ENCODE results near the gene CLTCL1.
"Not testable (repeated sequence)": the region's sequence is repeated elsewhere in the genome, so short reads cannot be mapped to it uniquely, and the experiment has no call there.

The CLTCL1 gene

DNA sequence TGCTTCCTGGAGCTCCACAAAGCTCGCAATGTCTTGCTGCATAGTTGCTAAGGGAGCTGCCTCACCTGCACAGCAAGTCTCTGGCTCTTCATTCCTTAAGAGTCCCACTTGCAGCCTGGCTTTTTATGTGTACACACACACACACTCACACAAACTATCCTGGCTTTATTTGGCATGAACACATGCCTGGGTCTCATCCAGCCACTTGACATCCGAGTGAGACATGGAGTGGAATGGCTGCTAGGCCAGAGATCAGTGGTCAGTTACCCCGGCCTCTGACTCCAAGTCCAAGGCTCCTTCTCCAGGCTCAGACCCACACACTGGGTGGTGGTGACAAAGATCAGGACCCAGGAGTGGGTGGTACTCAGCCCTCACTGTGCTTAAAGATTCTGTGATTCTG, 37.9 kb upstream of the CLTCL1 start:
- TF ChIP-seq ZNF274 (IDR thresholded peaks at IDR 0.05; ENCODE audit: low read depth, low read length), result no peak
- TF ChIP-seq SUZ12 (IDR thresholded peaks at IDR 0.05; ENCODE audit: extremely low read depth, insufficient read depth, insufficient read length), result no peak
- no peak for TF ChIP-seq YY1 (IDR thresholded peaks at IDR 0.05; ENCODE audit: insufficient read depth, insufficient read length)
- Histone ChIP-seq H3K9ac (ENCODE audit: insufficient read length, low read depth) (no peak overlapping the region), H3K27me3 (ENCODE audit: insufficient read depth, insufficient read length) (no peaks in the 10 kb centered on the region), H3K36me3 (ENCODE audit: insufficient read depth, insufficient read length, low read length) (peaks cover 33% of the 10 kb centered on the region), H3K9me3 (ENCODE audit: insufficient read depth, low read length) (no peaks in the 10 kb centered on the region), H3K4me3 (ENCODE audit: insufficient read length, low read depth) (no peak overlapping the region), H3K4me1 (ENCODE audit: insufficient read depth, insufficient read length) (no peaks in the 10 kb centered on the region)
- DNase-seq (ENCODE audit: low read depth, low spot score), result no peak

DNA sequence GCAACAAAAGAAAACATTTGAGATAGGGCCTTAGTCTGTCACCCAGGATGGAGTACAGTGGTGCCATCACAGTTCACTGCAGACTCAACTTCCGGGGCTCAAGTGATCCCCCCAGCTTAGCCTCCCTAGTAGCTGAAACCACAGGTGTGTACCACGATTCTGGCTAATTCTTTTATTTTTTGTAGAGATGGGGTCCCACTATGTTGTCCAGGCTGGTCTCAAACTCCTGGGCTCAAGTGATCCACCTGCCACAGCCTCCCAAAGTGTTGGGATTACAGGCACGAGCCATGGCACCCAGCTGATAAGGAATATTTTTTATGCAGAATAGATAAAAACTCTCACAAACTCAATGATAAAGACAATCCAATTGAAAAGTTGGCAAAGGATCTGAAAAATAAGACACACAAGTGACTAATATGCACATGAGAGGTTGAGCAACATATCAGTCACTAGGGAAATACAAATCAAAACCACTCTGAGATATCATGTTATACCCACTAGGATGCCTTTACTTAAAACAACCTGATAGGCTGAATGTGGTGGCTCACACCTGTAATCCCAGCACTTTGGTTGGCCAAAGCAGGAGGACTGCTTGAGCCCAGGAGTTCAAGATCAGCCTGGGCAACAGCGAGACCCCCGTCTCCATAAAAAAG, 33.9 kb upstream of the CLTCL1 start:
- no peak for DNase-seq (ENCODE audit: low read depth, low spot score)
- Histone ChIP-seq H3K4me1 (ENCODE audit: insufficient read depth, insufficient read length) (no peaks in the 10 kb centered on the region), H3K9me3 (ENCODE audit: insufficient read depth, low read length) (no peaks in the 10 kb centered on the region)

DNA sequence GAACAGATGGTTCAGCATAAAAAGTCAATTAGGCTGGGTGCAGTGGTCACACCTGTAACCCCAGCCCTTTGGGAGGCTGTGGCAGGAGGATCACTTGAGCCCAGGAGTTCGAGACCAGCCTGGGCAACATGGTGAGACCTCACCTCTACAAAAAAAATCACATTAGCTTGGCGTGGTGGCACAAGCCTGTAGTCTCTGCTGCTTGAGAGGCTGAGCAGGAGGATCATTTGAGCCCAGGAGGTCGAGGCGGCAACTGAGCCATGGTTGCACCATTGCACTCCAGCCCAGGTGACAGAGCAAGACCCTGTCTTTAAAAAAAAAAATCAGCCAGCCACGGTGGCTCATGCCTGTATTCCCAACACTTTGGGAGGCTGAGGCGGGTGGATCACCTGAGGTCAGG, 31.9 kb upstream of the CLTCL1 start:
- not testable (repeated sequence) for H3K36me3 ChIP-seq (ENCODE audit: insufficient read depth, insufficient read length, low read length); H3K9ac ChIP-seq (ENCODE audit: insufficient read length, low read depth); H3K27me3 ChIP-seq (ENCODE audit: insufficient read depth, insufficient read length); H3K4me1 ChIP-seq (ENCODE audit: insufficient read depth, insufficient read length); DNase-seq (ENCODE audit: low read depth, low spot score); H3K9me3 ChIP-seq (ENCODE audit: insufficient read depth, low read length); H3K4me3 ChIP-seq (ENCODE audit: insufficient read length, low read depth)

More for the DNA sequence above, 33.9 kb upstream of the CLTCL1 start:
- H3K36me3 ChIP-seq (ENCODE audit: insufficient read depth, insufficient read length, low read length), result peaks cover 14% of the 10 kb centered on the region
- H3K4me3 ChIP-seq (ENCODE audit: insufficient read length, low read depth), result no peak overlapping the region
- no peak for TF ChIP-seq SUZ12 (IDR thresholded peaks at IDR 0.05; ENCODE audit: extremely low read depth, insufficient read depth, insufficient read length)
- TF ChIP-seq YY1 (IDR thresholded peaks at IDR 0.05; ENCODE audit: insufficient read depth, insufficient read length), result no peak
- TF ChIP-seq ZNF274 (IDR thresholded peaks at IDR 0.05; ENCODE audit: low read depth, low read length), result no peak
- no peak overlapping the region for H3K9ac ChIP-seq (ENCODE audit: insufficient read length, low read depth)
- H3K27me3 ChIP-seq (ENCODE audit: insufficient read depth, insufficient read length), result no peaks in the 10 kb centered on the region

DNA sequence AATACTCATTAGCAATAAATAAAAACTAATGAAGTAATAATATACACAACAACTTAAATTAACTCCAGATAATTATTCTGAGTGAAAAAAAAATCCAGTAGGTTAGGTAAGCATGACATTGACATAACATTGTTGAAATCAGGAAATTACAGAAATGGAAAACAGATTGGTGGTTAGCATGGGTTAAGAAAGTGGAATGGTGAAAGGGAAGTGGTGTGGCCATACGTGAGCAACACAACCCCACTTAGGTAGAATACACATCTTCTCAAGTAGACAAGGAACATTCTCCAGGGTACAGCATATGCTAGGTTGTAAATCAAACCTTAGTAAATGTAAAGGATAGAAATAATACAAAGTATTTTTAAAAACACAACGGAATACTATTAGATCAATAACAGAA, 30.2 kb upstream of the CLTCL1 start:
- H3K4me1 ChIP-seq (ENCODE audit: insufficient read depth, insufficient read length), result no peaks in the 10 kb centered on the region
- H3K27me3 ChIP-seq (ENCODE audit: insufficient read depth, insufficient read length), result no peaks in the 10 kb centered on the region
- H3K4me3 ChIP-seq (ENCODE audit: insufficient read length, low read depth), result no peak overlapping the region
- no peak overlapping the region for H3K9ac ChIP-seq (ENCODE audit: insufficient read length, low read depth)
- no peak for DNase-seq (ENCODE audit: low read depth, low spot score)
- H3K36me3 ChIP-seq (ENCODE audit: insufficient read depth, insufficient read length, low read length), result no peaks in the 10 kb centered on the region
- TF ChIP-seq SUZ12 (IDR thresholded peaks at IDR 0.05; ENCODE audit: extremely low read depth, insufficient read depth, insufficient read length) (no peak), YY1 (IDR thresholded peaks at IDR 0.05; ENCODE audit: insufficient read depth, insufficient read length) (no peak), ZNF274 (IDR thresholded peaks at IDR 0.05; ENCODE audit: low read depth, low read length) (no peak)
- peaks cover 18% of the 10 kb centered on the region for H3K9me3 ChIP-seq (ENCODE audit: insufficient read depth, low read length)

DNA sequence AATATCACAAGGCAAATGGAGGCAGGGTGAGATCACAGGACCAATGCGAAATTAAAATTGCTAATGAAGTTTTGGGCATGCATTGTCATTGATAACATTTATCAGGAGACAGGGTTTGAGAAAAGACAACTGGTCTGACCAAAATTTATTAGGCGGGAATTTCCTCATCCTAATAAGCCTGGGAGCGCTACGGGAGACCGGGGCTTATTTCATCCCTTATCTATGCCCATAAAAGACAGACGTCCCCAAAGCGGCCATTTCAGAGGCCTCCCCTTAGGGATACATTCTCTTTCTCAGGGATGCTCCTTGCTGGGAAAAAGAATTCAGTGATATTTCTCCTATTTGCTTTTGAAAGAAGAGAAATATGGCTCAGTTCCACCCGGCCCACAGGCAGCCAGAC, 28.6 kb upstream of the CLTCL1 start:
- not testable (repeated sequence) for H3K4me3 ChIP-seq (ENCODE audit: insufficient read length, low read depth); H3K9ac ChIP-seq (ENCODE audit: insufficient read length, low read depth); H3K36me3 ChIP-seq (ENCODE audit: insufficient read depth, insufficient read length, low read length); DNase-seq (ENCODE audit: low read depth, low spot score); H3K4me1 ChIP-seq (ENCODE audit: insufficient read depth, insufficient read length); H3K27me3 ChIP-seq (ENCODE audit: insufficient read depth, insufficient read length)
- H3K9me3 ChIP-seq (ENCODE audit: insufficient read depth, low read length), result peaks cover 27% of the 10 kb centered on the region

DNA sequence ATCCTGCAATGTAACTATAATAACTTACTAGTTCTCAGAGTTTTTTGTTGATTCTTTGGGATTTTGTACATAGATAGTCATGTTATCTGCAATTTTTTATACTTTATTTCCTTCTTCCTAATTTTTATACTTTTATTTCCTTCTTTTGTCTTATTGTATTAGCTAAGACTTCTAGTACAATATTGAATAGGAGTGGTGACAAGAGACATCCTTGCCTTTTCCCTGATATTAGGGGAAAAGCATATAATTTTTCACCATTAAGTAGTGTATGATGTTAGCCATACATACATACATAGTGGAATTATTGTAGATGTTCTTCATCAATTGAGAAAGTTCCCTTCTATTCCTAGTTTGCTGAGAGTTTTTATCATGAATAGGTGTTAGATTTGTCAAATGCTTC, 27.8 kb upstream of the CLTCL1 start:
- no peaks in the 10 kb centered on the region for H3K36me3 ChIP-seq (ENCODE audit: insufficient read depth, insufficient read length, low read length)

DNA sequence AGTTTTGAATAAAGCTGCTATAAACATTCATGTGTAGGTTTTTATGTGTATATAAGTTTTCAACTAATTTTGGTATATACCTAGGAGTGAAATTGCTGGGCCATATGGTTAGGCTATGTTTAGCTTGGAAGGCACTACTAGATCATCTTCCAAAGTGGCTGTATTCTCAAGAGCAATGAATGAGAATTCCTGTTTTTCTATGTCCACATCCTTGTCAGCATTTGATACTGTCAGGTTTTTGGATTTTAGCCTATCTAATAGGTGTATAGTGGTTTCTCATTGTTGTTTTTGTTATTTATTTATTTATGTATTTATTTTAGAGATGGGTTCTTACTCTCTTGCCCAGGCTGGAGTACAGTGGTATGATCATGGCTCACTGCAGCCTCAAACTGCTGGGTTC, 26.3 kb upstream of the CLTCL1 start:
- no peak overlapping the region for H3K9ac ChIP-seq (ENCODE audit: insufficient read length, low read depth)
- H3K27me3 ChIP-seq (ENCODE audit: insufficient read depth, insufficient read length), result no peaks in the 10 kb centered on the region
- no peak overlapping the region for H3K4me3 ChIP-seq (ENCODE audit: insufficient read length, low read depth)
- H3K4me1 ChIP-seq (ENCODE audit: insufficient read depth, insufficient read length), result no peaks in the 10 kb centered on the region
- no peak for DNase-seq (ENCODE audit: low read depth, low spot score)
- no peaks in the 10 kb centered on the region for H3K36me3 ChIP-seq (ENCODE audit: insufficient read depth, insufficient read length, low read length)
- peaks cover 27% of the 10 kb centered on the region for H3K9me3 ChIP-seq (ENCODE audit: insufficient read depth, low read length)
- TF ChIP-seq YY1 (IDR thresholded peaks at IDR 0.05; ENCODE audit: insufficient read depth, insufficient read length) (no peak), ZNF274 (IDR thresholded peaks at IDR 0.05; ENCODE audit: low read depth, low read length) (no peak), SUZ12 (IDR thresholded peaks at IDR 0.05; ENCODE audit: extremely low read depth, insufficient read depth, insufficient read length) (no peak)

More for the DNA sequence above, 27.8 kb upstream of the CLTCL1 start:
- no peak overlapping the region for H3K4me3 ChIP-seq (ENCODE audit: insufficient read length, low read depth)
- no peaks in the 10 kb centered on the region for H3K4me1 ChIP-seq (ENCODE audit: insufficient read depth, insufficient read length)
- H3K9me3 ChIP-seq (ENCODE audit: insufficient read depth, low read length), result peaks cover 27% of the 10 kb centered on the region
- H3K9ac ChIP-seq (ENCODE audit: insufficient read length, low read depth), result no peak overlapping the region
- no peak for DNase-seq (ENCODE audit: low read depth, low spot score)
- H3K27me3 ChIP-seq (ENCODE audit: insufficient read depth, insufficient read length), result no peaks in the 10 kb centered on the region
- TF ChIP-seq ZNF274 (IDR thresholded peaks at IDR 0.05; ENCODE audit: low read depth, low read length), result no peak

DNA sequence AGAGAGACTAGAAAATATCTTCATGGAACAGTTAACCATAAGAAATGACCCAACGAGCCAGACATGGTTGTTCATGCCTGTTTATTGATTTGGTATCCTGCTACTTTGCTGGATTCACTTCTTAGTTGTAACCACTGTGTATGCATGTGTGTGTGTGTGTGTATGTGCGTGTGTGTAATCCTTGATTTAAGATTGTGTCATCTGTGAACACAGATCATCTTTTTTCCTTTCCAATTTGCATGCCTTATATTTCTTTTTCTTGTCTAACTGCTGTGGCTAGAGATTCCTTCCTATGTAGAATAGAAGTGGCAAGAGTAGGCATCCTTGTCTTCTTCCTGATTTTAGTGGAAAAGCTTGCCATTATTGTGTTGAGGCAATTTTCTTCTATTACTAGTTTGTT, 16.4 kb upstream of the CLTCL1 start:
- Histone ChIP-seq H3K9ac (ENCODE audit: insufficient read length, low read depth) (no peak overlapping the region), H3K4me1 (ENCODE audit: insufficient read depth, insufficient read length) (no peaks in the 10 kb centered on the region), H3K4me3 (ENCODE audit: insufficient read length, low read depth) (no peak overlapping the region), H3K27me3 (ENCODE audit: insufficient read depth, insufficient read length) (no peaks in the 10 kb centered on the region), H3K36me3 (ENCODE audit: insufficient read depth, insufficient read length, low read length) (no peaks in the 10 kb centered on the region), H3K9me3 (ENCODE audit: insufficient read depth, low read length) (no peaks in the 10 kb centered on the region)
- no peak for DNase-seq (ENCODE audit: low read depth, low spot score)
- TF ChIP-seq YY1 (IDR thresholded peaks at IDR 0.05; ENCODE audit: insufficient read depth, insufficient read length) (no peak), SUZ12 (IDR thresholded peaks at IDR 0.05; ENCODE audit: extremely low read depth, insufficient read depth, insufficient read length) (no peak), ZNF274 (IDR thresholded peaks at IDR 0.05; ENCODE audit: low read depth, low read length) (no peak)

DNA sequence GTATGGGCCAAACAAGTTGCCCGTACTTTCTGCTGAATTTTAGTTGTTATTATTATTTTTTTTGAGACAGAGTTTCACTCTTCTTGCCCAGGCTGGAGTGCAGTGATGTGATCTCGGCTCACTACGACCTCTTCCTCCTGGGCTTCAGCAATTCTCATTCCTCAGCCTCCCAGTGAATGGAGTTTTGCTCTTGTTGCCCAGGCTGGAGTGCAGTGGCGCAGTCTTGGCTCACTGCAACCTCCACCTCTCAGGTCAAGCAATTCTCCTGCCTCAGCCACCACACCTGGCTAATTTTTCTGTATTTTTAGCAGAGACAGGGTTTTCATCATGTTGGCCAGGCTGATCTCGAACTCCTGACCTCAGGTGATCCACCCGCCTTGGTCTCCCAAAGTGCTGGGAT, 15.0 kb upstream of the CLTCL1 start:
- H3K9me3 ChIP-seq (ENCODE audit: insufficient read depth, low read length); H3K27me3 ChIP-seq (ENCODE audit: insufficient read depth, insufficient read length); H3K36me3 ChIP-seq (ENCODE audit: insufficient read depth, insufficient read length, low read length): not testable (repeated sequence)

More for the DNA sequence above, 15.0 kb upstream of the CLTCL1 start:
- not testable (repeated sequence) for DNase-seq (ENCODE audit: low read depth, low spot score); H3K4me3 ChIP-seq (ENCODE audit: insufficient read length, low read depth); H3K4me1 ChIP-seq (ENCODE audit: insufficient read depth, insufficient read length); H3K9ac ChIP-seq (ENCODE audit: insufficient read length, low read depth)
